Measurements from ENCODE around the gene GADL1.

Gene GADL1

GRCh38 chr3:30864132-30864531, 30.3 kb downstream of the GADL1 start:
- no peak for TF ChIP-seq CTCF (conservative IDR thresholded peaks at IDR 0.05; ENCODE audit: low read depth, low read length)
- no peak overlapping the region for H3K4me3 ChIP-seq (ENCODE audit: low read depth, low read length)
- DNase-seq (ENCODE audit: low read depth), result no peak

DNA sequence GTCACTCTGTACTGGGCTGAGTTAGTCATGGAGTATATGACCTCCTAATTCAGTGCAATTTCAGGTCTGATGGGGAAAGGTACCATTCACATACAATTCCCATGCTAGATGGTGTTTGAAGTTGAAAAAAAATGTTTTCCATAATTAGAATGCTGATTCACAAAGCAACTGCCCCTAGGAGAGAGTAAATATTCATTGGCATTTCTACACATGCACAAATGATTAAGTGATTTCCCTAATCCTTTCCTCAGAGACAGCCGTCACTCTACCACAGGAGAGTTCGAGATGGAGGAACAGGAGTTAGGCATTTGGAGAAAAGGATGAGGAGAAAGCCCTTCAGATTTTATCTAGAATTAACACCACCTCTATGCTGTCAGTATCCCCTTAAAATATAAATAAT, 32.5 kb downstream of the GADL1 start:
- no peak for TF ChIP-seq CTCF (conservative IDR thresholded peaks at IDR 0.05; ENCODE audit: low read depth, low read length)
- H3K4me3 ChIP-seq (ENCODE audit: low read depth, low read length), result no peak overlapping the region
- no peak for DNase-seq (ENCODE audit: low read depth)

- DNase-seq (ENCODE audit: low read depth), result no peak
- TF ChIP-seq CTCF (conservative IDR thresholded peaks at IDR 0.05; ENCODE audit: low read depth, low read length), result no peak
Measured at GRCh38 chr3:30858894-30859389, 35.5 kb downstream of the GADL1 start.

GRCh38 chr3:30855400-30856292, 38.8 kb downstream of the GADL1 start:
- TF ChIP-seq CTCF (conservative IDR thresholded peaks at IDR 0.05; ENCODE audit: low read depth, low read length), result no peak
- DNase-seq (ENCODE audit: low read depth), result no peak
- no peak overlapping the region for H3K4me3 ChIP-seq (ENCODE audit: low read depth, low read length)

More at GRCh38 chr3:30858894-30859389, 35.5 kb downstream of the GADL1 start:
- H3K4me3 ChIP-seq (ENCODE audit: low read depth, low read length), result no peak overlapping the region

DNA sequence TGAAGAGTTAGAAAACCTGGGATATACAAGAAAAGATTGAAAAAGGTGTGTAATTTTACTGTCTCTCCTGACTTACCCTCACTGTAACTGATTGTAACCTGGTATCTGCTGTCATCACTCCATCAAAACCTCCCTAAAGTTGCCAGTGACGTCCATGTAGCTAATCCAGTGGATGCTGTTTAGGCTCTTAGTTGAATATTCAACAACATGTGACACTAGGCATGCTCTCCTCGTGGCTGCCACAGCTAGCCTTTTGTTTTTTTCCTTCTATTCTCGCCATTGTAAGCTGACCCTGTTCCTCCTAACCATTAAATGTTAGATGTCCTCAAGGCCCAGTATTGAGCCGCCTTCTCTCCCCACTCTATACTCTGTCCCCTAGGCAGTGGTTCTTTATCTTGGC, 41.6 kb downstream of the GADL1 start:
- DNase-seq (ENCODE audit: low read depth), result no peak
- no peak for TF ChIP-seq CTCF (conservative IDR thresholded peaks at IDR 0.05; ENCODE audit: low read depth, low read length)
- H3K4me3 ChIP-seq (ENCODE audit: low read depth, low read length), result no peak overlapping the region

GRCh38 chr3:30848087-30848779, 46.2 kb downstream of the GADL1 start:
- TF ChIP-seq CTCF (conservative IDR thresholded peaks at IDR 0.05; ENCODE audit: low read depth, low read length), result no peak
- H3K4me3 ChIP-seq (ENCODE audit: low read depth, low read length), result no peak overlapping the region
- peak; percentile 11 for DNase-seq (ENCODE audit: low read depth)
